T-helper 2 cell treated with Interferon-gamma antibody and Interleukin-4, amounts not matched to agents 5 μg/mL and 100 μg/mL, for 36 hours (primary cell): ENCODE measurements around the gene ROBO3.

ENCODE experiments used
- DNase-seq: peaks from one replicate; pipeline ENCODE4 v3.0.0; 2021; ENCODE audit warnings: low spot score
- H3K27ac Mint-ChIP-seq: one replicate; pipeline ENCODE4 v1.8.0; 2021; ENCODE audit warnings: mild to moderate bottlenecking, mixed read lengths
- H3K27me3 Mint-ChIP-seq: one replicate; pipeline ENCODE4 v1.8.0; 2021; ENCODE audit warnings: low read depth, mixed read lengths
- H3K36me3 Mint-ChIP-seq: one replicate; pipeline ENCODE4 v1.8.0; 2021; ENCODE audit warnings: low read depth, mixed read lengths
- H3K4me1 Mint-ChIP-seq: one replicate; pipeline ENCODE4 v1.8.0; 2021; ENCODE audit warnings: low read depth, mixed read lengths
- H3K4me3 Mint-ChIP-seq: one replicate; pipeline ENCODE4 v1.8.0; 2022; ENCODE audit warnings: mild to moderate bottlenecking, moderate library complexity, mixed read lengths
- H3K9me3 Mint-ChIP-seq: one replicate; pipeline ENCODE4 v1.8.0; 2021; ENCODE audit warnings: mixed read lengths

Gene ROBO3

GRCh38 chr11:124920870-124921609, 55.8 kb downstream of the ROBO3 start:
- no peaks in the 10 kb centered on the region for H3K36me3 Mint-ChIP-seq
- H3K9me3 Mint-ChIP-seq: no peaks in the 10 kb centered on the region
- no peak overlapping the region for H3K27ac Mint-ChIP-seq
- H3K4me3 Mint-ChIP-seq: peak overlapping the region; percentile 40
- H3K27me3 Mint-ChIP-seq: peaks cover 2% of the 10 kb centered on the region
- peaks cover 12% of the 10 kb centered on the region for H3K4me1 Mint-ChIP-seq
- peak; percentile 76 for DNase-seq

DNA sequence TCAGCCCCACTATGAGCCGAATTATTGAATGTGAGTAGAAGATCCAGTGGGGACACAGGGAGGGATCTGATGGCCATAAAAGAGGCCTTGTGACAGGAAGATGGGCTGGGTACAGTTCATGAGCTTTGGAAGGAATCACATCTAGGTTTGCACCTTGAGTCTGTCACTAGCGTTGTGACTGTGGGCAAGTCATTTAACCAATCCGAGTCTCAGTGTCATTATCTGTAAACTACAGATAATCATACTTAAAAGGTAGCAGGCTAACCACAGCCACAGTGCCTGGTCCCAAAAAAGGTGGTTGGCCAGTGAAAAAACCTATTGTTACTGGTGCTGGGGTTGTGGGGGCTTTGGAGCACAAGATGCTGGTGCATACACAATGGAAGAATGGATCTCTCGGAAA, 57.6 kb downstream of the ROBO3 start:
- Mint-ChIP-seq H3K4me1 (peaks cover 12% of the 10 kb centered on the region), H3K4me3 (no peak overlapping the region), H3K27ac (no peak overlapping the region), H3K27me3 (peaks cover 2% of the 10 kb centered on the region), H3K9me3 (no peaks in the 10 kb centered on the region), H3K36me3 (no peaks in the 10 kb centered on the region)
- DNase-seq: no peak

DNA sequence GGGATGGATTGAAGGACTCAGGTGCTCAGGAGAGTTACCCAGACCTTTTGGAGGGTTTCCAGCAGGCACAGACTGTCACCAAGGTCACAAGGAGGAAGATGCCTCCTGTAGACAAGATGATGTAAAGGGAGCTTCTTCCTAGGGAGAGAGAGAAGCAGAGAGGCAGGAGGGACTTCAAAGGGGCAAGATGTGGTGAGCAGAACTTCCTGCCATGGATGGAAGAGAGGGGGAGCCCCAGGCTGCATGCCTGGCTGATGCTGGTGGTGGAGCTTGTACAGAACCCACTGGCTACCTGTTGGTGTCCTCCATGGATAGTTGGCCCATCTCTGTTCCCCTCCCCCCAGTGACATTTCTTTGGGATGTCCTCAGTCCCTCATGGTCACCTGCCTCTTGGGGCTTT, 58.1 kb downstream of the ROBO3 start:
- Mint-ChIP-seq H3K27ac (no peak overlapping the region), H3K4me1 (peaks cover 12% of the 10 kb centered on the region), H3K27me3 (peaks cover 2% of the 10 kb centered on the region), H3K9me3 (no peaks in the 10 kb centered on the region), H3K4me3 (no peak overlapping the region), H3K36me3 (no peaks in the 10 kb centered on the region)
- no peak for DNase-seq

DNA sequence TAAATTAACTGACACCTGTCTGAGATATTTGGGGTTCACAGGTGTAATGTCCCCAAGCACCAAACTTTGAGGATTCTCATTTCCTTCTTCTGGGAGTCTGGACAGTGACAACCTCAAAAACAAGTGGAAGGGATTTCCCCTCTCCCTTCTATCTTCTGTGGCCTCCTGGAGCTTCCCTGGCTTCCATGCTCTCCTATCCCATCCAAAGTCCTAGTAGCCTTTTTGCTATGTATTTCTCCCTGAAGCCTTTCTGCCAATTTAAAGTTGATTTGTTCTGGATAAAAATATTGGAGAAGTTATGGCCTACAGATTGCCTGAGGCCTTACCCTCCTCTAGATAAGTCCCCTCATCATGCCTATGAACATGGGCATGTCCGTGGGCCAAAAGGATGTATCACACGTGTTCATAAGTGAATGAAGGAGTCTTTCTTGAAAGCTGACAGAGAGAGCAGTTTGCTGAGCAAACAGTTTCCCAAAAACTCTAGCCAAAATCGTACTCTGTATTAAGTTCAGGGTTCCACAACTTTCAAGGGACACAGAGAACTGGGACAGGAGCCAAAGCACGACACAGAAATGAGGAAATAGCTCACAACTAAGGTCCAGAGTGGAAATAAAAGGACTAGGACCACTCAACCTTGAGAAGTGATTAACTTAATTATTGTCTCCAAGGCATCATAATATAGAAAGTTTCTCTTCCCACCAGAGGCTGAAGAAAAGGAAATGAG, 63.9 kb downstream of the ROBO3 start:
- Mint-ChIP-seq H3K9me3 (no peaks in the 10 kb centered on the region), H3K27me3 (peaks cover 2% of the 10 kb centered on the region), H3K4me1 (peaks cover 10% of the 10 kb centered on the region), H3K4me3 (no peak overlapping the region), H3K27ac (no peak overlapping the region), H3K36me3 (no peaks in the 10 kb centered on the region)
- no peak for DNase-seq

DNA sequence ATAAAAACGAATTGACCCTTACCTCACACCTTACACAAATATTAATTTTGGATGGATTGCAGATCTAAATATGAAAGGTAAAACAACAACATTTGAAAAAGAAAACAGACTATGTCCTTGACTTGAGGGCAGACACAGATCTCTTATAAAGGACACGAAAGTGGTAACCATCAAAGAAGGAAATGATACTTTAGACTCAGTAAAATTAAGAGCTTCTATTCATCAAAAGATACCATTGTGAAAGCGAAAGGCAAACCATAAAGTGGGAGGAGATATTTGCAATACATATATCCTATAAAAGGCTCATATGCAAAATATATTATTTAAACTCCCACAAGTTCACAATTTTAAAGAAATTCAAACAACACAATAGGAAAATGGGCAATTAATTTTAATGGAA, 65.6 kb downstream of the ROBO3 start:
- Mint-ChIP-seq H3K4me1 (peaks cover 10% of the 10 kb centered on the region), H3K9me3 (no peaks in the 10 kb centered on the region), H3K27me3 (peaks cover 1% of the 10 kb centered on the region), H3K36me3 (no peaks in the 10 kb centered on the region), H3K4me3 (peak overlapping the region; percentile 27), H3K27ac (peak overlapping the region; percentile 72)
- DNase-seq: no peak
